Right lobe of liver (tissue), 6 donors: ENCODE results near the gene EML6. TPM values are rescaled to one million over a fixed set of nuclear protein-coding genes. Genes with fewer than 3 reads are reported as not detected.

Experiments used
- ATAC-seq, 4 donors: fragments of 200-7000 bp; cut with Tn5 transposase; one replicate each; pipeline ENCODE4 v1.9.1; 2020; ENCODE audit warnings: mild to moderate bottlenecking in 4 of 4, moderate library complexity in 4 of 4
- DNase-seq, 3 donors: peaks; one replicate each; pipeline ENCODE4 v3.0.0-alpha.2; 2020
- H3K27ac ChIP-seq, 3 donors: fragments of 200-600 bp; one replicate each; pipeline ENCODE4 v1.8.0; 2022
- H3K27me3 ChIP-seq, 2 donors: fragments of 200-600 bp; one replicate each; pipeline ENCODE4 v1.8.0; 2022
- H3K36me3 ChIP-seq, 4 donors: fragments of 200-600 bp; sonication (generic) in 1 of 4; one replicate each; pipeline versions ENCODE4 v1.5.1 to v1.8.0; 2017 to 2022; ENCODE audit warnings: control low read depth in 1 of 4
- H3K4me1 ChIP-seq, 4 donors: fragments of 200-600 bp; sonication (generic) in 1 of 4; one replicate each; pipeline versions ENCODE4 v1.5.1 to v1.8.0; 2017 to 2022; ENCODE audit warnings: control low read depth in 1 of 4
- H3K4me3 ChIP-seq, 3 donors: fragments of 200-600 bp; one replicate each; pipeline ENCODE4 v1.8.0; 2022
- H3K9me3 ChIP-seq, 4 donors: fragments of 200-600 bp; sonication (generic) in 1 of 4; one replicate each; pipeline versions ENCODE4 v1.5.1 to v1.8.0; 2017 to 2022; ENCODE audit warnings: control low read depth in 1 of 4
- CTCF ChIP-seq, 4 donors: fragments of 200-600 bp in 3 of 4; fragments of 450-650 bp in 1 of 4; IDR thresholded peaks; one replicate each; pipeline versions ENCODE4 v1.5.1 to v1.8.0; 2016 to 2022; ENCODE audit warnings: antibody characterized with exemption in 4 of 4, mild to moderate bottlenecking in 2 of 4
- POLR2A ChIP-seq: fragments of 450-650 bp; IDR thresholded peaks from one replicate; pipeline ENCODE4 v1.6.1; 2017; ENCODE audit warnings: antibody characterized with exemption, mild to moderate bottlenecking
- WGBS: methylation state at CpG from one replicate; pipeline ENCODE4 v1.1.6; 2018; ENCODE audit warnings: low coverage, low lambda C conversion rate; ENCODE audit not compliant: insufficient coverage; ENCODE audit errors: missing lambda C conversion rate; 5-methylcytosine and 5-hydroxymethylcytosine counted together
- intact Hi-C, 2 donors: fragments of 100-400 bp; cut with DNase I; formaldehyde crosslinking; loops; one replicate each; pipeline versions ENCODE4 v1.11.2 to v1.14.1; 2022
- small RNA-seq, 2 experiments: library from RNA; depleted of rRNA; stranded (forward); fragments of <200 nt; gene quantifications; one replicate each; pipeline ENCODE3, GENCODE V24; 2016
- total RNA-seq, 6 experiments: library from RNA; depleted of rRNA in 2 of 6; stranded (reverse); fragments of >200 nt in 2 of 6; fragmentation: NEBNext Ultra II Directional in 3 of 6; extraction: Animal tissue kit (Norgen Biotek cat#: 25700) in 3 of 6; gene quantifications; one replicate each; pipeline versions ENCODE4 v1.1.0 to v1.2.4, GENCODE V29; 2016 to 2023
- donor health status: DM: no; HTN: yes; CAD: no.
- donor health status: DM: no; HTN: no; CAD: no.
- donor health status: DM: no; HTN: no; CAD: no.
- donor health status: DM: no; HTN: yes; CAD: no.
- donor health status: DM: no; HTN: yes; CAD: no.

The EML6 gene
- total RNA-seq, 6 experiments from 2014 or later: 0.82 to 2.5 (median 1.5) TPM

GRCh38 chr2:55019526-55020258 lies 296.2 kb downstream of the EML6 start:
- intact Hi-C loops: loop anchor here (10.0 kb wide), 3 partner anchors 115 to 145 kb away; no protein-coding TSS in a partner anchor
- Histone ChIP-seq H3K4me1 (peaks cover 0 to 6% (median under 1%) of the 10 kb centered on the region in 4 donors), H3K9me3 (no peaks in the 10 kb centered on the region), H3K36me3 (no peaks in the 10 kb centered on the region), H3K27ac (no peak overlapping the region), H3K27me3 (no peaks in the 10 kb centered on the region), H3K4me3 (no peak overlapping the region)
- ATAC-seq: peak in 2 of 4 donors; percentile 6 to 26
- TF ChIP-seq CTCF (IDR thresholded peaks at IDR 0.05) (no peak), POLR2A (no peak)
- WGBS: 60% methylated on average over 5 of the region's 5 CpGs
- DNase-seq: no peak

Small RNA genes lying within 50 kb of the gene (small RNA-seq; reads per million reads assigned to genes)
- gene RNU6-433P: 0 reads per million in 2 experiments
- 0 reads per million in 2 experiments for gene RNU7-81P
